ENCODE measurements around the gene LCNL1. TPM values are rescaled to one million over a fixed set of nuclear protein-coding genes. Genes with fewer than 3 reads are reported as not detected.

LCNL1 gene
- total RNA-seq, 1 experiment from 2014 or later = 0.82 TPM

GRCh38 chr9:136950656-136951276, 32.0 kb upstream of the LCNL1 start:
- in situ Hi-C loops (cut with HindIII; ENCODE audit: low pct_unique_long_range_greater_than_20kb, low sequenced_read_pairs) = no loop called here
- peak; percentile 17 for ATAC-seq
- Histone ChIP-seq H3K27ac (ENCODE audit: low read length) (peak overlapping the region; percentile 87), H3K9me3 (ENCODE audit: control insufficient read depth, insufficient read depth, low read depth, low read length) (no peaks in the 10 kb centered on the region), H3K27me3 (ENCODE audit: control insufficient read depth, insufficient read depth, low read length) (no peaks in the 10 kb centered on the region), H3K4me1 (ENCODE audit: control insufficient read depth, insufficient read depth, low read length) (peaks cover 25% of the 10 kb centered on the region), H3K4me3 (ENCODE audit: low read depth in 2 of 2, low read length in 2 of 2) (peak overlapping the region; percentile 48 to 63), H3K36me3 (ENCODE audit: control insufficient read depth, insufficient read depth, low read length) (no peaks in the 10 kb centered on the region; the same call in 1 of the 2 replicates)
- ChIA-PET CTCF (interaction anchor here (0.6 kb wide), 1 partner anchor 14 kb away, joined by 6 read pairs; no protein-coding TSS in a partner anchor), POLR2A (interaction anchor here (0.5 kb wide), 1 partner anchor 111 kb away, joined by 4 read pairs; no protein-coding TSS in a partner anchor)
- intact Hi-C loops (cut with micrococcal nuclease; ENCODE audit: unreplicated experiment) = no loop called here
- TF ChIP-seq TCF7L2 (IDR thresholded peaks at IDR 0.05; ENCODE audit: low read depth, low read length) = no peak
- BruUV-seq (replicated peaks) = no TSS peak
- no peak for DNase-seq (ENCODE audit: low read depth, low spot score)

DNA sequence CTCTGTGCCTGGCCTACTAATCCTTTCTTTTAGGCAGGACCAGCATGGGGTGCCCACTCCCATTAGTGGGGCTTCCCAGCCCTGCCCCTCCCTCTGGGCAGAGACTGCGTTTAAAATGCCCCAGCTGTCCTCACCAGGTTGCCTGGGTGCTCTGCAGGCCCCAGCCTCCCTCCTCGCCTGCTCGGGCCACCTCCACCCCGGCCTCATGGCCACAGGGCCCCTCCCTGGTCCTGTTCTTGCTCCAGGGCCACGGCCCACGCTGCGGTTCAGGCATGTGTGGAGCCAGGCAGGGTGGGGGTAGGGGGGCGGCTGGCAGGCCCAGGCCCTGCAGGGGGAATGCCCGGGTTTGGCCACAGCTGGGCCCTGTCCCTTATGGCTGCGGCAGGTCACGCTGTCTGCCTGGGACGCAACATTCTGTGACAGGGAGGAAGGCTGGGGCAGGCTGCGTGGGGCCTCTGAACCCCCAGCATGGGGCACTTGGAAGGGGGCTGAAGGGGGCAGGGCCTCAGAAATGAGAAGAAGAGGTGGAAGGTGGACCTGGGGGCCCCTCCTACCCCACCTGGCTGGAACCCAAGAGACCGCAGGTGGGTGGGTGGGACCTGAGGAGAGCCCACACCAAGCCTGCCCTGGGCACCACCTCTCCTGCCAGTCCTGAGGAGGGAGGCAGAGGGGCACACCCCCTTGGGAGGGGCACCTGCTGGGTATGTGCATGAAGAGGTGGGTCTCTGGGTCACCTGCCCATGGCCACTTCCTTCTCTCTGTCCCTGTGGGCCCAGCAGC, 31.1 kb upstream of the LCNL1 start, which contains the start of gene LCN12:
Gene LCN12, plus strand, starts transcription at position 733 of the 780 bp plus-strand sequence. CDS start 55 bp downstream, outside the sequence.
- ChIA-PET POLR2A (interaction anchor here (0.5 kb wide), 1 partner anchor 112 kb away, joined by 4 read pairs; no protein-coding TSS in a partner anchor), CTCF (interaction anchor here (0.6 kb wide), 1 partner anchor 13 kb away, joined by 8 read pairs; no protein-coding TSS in a partner anchor)
- Histone ChIP-seq H3K27ac (ENCODE audit: low read length) (no peak within 1 kb of the TSS; the same call in 1 of the 2 replicates), H3K4me1 (ENCODE audit: control insufficient read depth, insufficient read depth, low read length) (peaks cover 18% of the 10 kb centered on the region), H3K27me3 (ENCODE audit: control insufficient read depth, insufficient read depth, low read length) (no peaks in the 10 kb centered on the region), H3K4me3 (ENCODE audit: low read depth in 2 of 2, low read length in 2 of 2) (no peak within 1 kb of the TSS), H3K9me3 (ENCODE audit: control insufficient read depth, insufficient read depth, low read depth, low read length) (no peaks in the 10 kb centered on the region), H3K36me3 (ENCODE audit: control insufficient read depth, insufficient read depth, low read length) (no peaks in the 10 kb centered on the region; the same call in 1 of the 2 replicates)
- ATAC-seq (no peak), DNase-seq (ENCODE audit: low read depth, low spot score) (no peak)
- TF ChIP-seq POLR2AphosphoS5 (IDR thresholded peaks at IDR 0.05; ENCODE audit: low read depth, low read length) (no peak), TCF7L2 (IDR thresholded peaks at IDR 0.05; ENCODE audit: low read depth, low read length) (no peak)
- BruUV-seq (replicated peaks) = no TSS peak
- in situ Hi-C loops (cut with HindIII; ENCODE audit: low pct_unique_long_range_greater_than_20kb, low sequenced_read_pairs) (no loop called here), intact Hi-C loops (cut with micrococcal nuclease; ENCODE audit: unreplicated experiment) (no loop called here)

DNA sequence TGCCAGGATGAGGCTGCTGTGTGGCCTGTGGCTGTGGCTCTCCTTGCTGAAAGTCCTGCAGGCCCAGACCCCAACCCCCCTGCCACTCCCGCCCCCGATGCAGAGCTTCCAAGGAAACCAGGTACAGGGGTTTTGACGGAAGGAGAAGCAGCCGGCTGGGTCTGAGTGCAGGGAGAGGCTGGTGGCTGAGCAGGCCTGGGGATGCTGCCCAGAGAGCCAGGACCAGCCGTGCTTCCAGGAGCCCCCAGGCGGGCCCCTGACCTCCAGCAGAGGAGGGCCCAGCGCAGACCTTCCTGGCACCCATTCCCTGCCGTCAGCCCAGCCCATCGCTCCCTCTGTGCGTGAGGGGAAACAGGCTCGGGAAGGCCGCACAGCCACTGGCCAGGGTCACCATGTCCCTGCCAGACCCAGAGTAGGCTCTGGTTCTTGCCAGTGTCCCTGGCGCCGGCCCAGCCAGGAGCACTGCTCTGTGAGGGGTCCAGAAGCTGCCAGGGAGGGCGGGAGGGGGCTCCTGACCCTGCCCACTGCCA, 30.4 kb upstream of the LCNL1 start:
- ChIA-PET POLR2A (no interaction called here), CTCF (interaction anchor here (0.6 kb wide), 1 partner anchor 12 kb away, joined by 8 read pairs; no protein-coding TSS in a partner anchor)
- TF ChIP-seq POLR2AphosphoS5 (IDR thresholded peaks at IDR 0.05; ENCODE audit: low read depth, low read length) = no peak
- TF ChIP-seq, protein P1, sequence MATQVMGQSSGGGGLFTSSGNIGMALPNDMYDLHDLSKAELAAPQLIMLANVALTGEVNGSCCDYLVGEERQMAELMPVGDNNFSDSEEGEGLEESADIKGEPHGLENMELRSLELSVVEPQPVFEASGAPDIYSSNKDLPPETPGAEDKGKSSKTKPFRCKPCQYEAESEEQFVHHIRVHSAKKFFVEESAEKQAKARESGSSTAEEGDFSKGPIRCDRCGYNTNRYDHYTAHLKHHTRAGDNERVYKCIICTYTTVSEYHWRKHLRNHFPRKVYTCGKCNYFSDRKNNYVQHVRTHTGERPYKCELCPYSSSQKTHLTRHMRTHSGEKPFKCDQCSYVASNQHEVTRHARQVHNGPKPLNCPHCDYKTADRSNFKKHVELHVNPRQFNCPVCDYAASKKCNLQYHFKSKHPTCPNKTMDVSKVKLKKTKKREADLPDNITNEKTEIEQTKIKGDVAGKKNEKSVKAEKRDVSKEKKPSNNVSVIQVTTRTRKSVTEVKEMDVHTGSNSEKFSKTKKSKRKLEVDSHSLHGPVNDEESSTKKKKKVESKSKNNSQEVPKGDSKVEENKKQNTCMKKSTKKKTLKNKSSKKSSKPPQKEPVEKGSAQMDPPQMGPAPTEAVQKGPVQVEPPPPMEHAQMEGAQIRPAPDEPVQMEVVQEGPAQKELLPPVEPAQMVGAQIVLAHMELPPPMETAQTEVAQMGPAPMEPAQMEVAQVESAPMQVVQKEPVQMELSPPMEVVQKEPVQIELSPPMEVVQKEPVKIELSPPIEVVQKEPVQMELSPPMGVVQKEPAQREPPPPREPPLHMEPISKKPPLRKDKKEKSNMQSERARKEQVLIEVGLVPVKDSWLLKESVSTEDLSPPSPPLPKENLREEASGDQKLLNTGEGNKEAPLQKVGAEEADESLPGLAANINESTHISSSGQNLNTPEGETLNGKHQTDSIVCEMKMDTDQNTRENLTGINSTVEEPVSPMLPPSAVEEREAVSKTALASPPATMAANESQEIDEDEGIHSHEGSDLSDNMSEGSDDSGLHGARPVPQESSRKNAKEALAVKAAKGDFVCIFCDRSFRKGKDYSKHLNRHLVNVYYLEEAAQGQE (IDR thresholded peaks at IDR 0.05; ENCODE audit: insufficient read depth in 1 of 2, low read depth in 2 of 2, low read length in 1 of 2) = no peak
- no peak for TF ChIP-seq TCF7L2 (IDR thresholded peaks at IDR 0.05; ENCODE audit: low read depth, low read length)
- TF ChIP-seq SIN3A (IDR thresholded peaks at IDR 0.05; ENCODE audit: borderline replicate concordance, insufficient read depth, low read depth, low read length) = no peak
- TF ChIP-seq, protein P2, sequence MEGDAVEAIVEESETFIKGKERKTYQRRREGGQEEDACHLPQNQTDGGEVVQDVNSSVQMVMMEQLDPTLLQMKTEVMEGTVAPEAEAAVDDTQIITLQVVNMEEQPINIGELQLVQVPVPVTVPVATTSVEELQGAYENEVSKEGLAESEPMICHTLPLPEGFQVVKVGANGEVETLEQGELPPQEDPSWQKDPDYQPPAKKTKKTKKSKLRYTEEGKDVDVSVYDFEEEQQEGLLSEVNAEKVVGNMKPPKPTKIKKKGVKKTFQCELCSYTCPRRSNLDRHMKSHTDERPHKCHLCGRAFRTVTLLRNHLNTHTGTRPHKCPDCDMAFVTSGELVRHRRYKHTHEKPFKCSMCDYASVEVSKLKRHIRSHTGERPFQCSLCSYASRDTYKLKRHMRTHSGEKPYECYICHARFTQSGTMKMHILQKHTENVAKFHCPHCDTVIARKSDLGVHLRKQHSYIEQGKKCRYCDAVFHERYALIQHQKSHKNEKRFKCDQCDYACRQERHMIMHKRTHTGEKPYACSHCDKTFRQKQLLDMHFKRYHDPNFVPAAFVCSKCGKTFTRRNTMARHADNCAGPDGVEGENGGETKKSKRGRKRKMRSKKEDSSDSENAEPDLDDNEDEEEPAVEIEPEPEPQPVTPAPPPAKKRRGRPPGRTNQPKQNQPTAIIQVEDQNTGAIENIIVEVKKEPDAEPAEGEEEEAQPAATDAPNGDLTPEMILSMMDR (IDR thresholded peaks at IDR 0.05) = no peak
- DNase-seq (ENCODE audit: low read depth, low spot score) (no peak), ATAC-seq (no peak)
- intact Hi-C loops (cut with micrococcal nuclease; ENCODE audit: unreplicated experiment) (no loop called here), in situ Hi-C loops (cut with HindIII; ENCODE audit: low pct_unique_long_range_greater_than_20kb, low sequenced_read_pairs) (no loop called here)
- Histone ChIP-seq H3K9me3 (ENCODE audit: control insufficient read depth, insufficient read depth, low read depth, low read length) (no peaks in the 10 kb centered on the region), H3K36me3 (ENCODE audit: control insufficient read depth, insufficient read depth, low read length) (no peaks in the 10 kb centered on the region; the same call in 1 of the 2 replicates), H3K4me3 (ENCODE audit: low read depth in 2 of 2, low read length in 2 of 2) (no peak overlapping the region), H3K27me3 (ENCODE audit: control insufficient read depth, insufficient read depth, low read length) (no peaks in the 10 kb centered on the region), H3K4me1 (ENCODE audit: control insufficient read depth, insufficient read depth, low read length) (peaks cover 15% of the 10 kb centered on the region), H3K27ac (ENCODE audit: low read length) (no peak overlapping the region)
- BruUV-seq (replicated peaks) = no TSS peak

Measured in Panc1 (cell line).